Hippocampal formation (tissue), 2 donors: Measurements from ENCODE around the gene MAST4.
"Not testable (repeated sequence)": the region's sequence is repeated elsewhere in the genome, so short reads cannot be mapped to it uniquely, and the experiment has no call there.

Experiments
- DNase-seq, 2 donors: peaks; one replicate each; lab custom pipeline; 2025; lab: John Stamatoyannopoulos, UW

Gene MAST4

DNA sequence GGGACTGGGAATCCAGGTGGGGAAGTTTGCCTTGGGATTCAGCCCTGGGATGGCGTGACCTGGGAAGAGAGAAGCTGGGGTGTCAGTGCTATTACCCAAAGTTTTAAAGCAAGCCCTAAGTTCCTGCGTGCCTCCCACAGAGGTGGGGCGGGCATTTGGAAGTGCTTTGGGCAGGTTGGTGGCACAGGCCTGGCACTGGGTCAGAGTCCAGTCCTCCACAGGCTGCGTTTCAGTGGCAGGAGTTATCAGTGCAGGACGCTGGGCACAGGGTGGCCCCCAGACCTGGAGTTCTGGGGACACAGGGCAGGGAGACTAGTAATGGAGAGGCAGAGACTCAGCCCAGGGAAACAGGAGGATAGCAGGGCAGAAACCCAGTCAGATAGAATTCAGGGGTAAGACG, 147.2 kb downstream of the MAST4 start:
- no peak for DNase-seq

DNA sequence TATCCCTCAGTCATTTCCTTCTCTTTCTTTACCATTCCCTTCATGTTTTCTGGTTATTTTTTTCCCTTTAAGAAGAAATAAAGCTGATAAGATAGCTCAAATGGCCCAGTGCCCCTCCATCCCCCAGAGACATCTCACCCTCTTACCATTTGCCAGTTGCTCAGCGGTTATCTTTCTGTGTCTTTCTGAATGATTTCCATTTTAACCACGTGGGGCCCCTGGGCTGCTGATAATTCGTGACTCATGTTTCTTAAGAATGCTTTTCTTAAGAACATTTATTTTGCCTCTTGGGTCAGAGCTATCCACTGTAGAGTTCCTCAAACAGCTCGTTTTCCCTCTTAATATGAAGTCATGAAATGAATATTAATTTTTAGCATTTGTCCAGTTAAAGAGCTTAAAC, 147.8 kb downstream of the MAST4 start:
- no peak for DNase-seq

DNA sequence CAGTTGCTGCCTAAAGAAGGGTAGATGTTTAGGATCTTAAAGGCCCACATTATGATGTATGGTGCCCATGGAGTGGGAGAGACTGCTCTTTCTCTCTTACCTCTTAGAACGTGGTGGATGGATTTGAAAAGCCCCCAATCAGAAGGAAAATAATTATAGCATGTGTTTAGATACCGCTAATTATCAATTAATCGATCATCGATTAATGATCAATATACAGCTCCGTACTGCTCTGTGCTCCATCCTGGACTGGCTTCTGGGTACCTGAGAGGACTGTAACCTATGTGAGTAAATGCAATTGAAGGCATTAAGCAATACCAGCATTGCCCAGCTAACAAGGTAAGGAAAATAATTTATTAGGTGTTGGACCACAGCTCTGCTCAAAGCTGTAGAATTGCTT, 149.1 kb downstream of the MAST4 start:
- no peak for DNase-seq

DNA sequence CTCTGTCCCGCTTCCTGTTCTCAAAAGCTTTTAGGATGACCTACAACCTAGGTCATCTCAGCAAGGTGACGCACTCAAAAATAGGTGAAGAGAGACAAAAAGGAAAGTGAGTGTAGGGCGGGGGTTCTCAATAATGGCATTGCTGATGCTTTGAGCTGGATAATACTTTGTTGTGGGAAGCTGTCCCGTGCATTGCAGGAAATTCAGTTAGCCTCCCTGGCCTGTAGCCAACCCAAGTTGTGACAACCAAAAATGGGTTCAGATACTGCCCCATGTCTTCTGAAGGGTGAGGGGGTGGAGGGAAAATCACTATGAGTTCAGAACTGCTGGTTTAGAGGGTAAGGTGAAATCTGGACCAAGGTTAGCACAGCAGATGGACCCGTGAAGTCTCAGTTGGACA, 151.4 kb downstream of the MAST4 start:
- no peak for DNase-seq

DNA sequence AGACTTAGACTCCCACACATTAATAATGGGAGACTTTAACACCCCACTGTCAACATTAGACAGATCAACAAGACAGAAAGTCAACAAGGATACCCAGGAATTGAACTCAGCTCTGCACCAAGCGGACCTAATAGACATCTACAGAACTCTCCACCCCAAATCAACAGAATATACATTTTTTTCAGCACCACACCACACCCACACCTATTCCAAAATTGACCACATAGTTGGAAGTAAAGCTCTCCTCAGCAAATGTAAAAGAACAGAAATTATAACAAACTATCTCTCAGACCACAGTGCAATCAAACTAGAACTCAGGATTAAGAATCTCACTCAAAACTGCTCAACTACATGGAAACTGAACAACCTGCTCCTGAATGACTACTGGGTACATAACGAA, 156.5 kb downstream of the MAST4 start:
- DNase-seq = not testable (repeated sequence)

DNA sequence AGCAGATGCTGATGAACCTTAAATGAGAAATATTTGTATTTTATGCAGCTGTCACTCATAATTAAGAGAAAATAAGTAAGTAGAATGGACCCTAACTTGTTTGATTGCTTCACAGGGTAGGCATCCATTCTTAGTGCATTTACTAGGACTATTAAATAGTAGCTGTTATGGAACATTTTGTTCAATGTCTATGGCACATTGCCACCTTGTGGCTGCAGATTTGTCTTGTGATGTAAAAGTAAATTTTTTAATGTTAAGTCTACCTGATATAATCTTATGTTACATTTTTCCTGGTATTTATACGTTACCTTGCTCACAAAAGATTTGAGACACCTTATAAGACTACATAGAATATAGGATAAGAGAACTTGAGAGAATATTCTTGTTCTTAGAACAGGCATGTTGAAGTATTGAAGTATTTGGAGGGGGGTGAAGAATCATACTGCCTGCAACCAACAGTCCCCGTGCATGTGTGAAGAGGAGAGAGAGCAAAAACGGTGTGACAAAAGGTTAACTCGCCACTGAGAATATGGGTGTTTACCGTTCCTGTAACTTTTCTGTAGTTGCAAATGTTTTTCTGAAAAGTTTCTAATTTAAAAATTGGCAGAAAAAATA, 161.1 kb downstream of the MAST4 start:
- peak in 1 of 2 donors; percentile 45 for DNase-seq

GRCh38 chr5:66757834-66758371, 161.7 kb downstream of the MAST4 start:
- no peak for DNase-seq

DNA sequence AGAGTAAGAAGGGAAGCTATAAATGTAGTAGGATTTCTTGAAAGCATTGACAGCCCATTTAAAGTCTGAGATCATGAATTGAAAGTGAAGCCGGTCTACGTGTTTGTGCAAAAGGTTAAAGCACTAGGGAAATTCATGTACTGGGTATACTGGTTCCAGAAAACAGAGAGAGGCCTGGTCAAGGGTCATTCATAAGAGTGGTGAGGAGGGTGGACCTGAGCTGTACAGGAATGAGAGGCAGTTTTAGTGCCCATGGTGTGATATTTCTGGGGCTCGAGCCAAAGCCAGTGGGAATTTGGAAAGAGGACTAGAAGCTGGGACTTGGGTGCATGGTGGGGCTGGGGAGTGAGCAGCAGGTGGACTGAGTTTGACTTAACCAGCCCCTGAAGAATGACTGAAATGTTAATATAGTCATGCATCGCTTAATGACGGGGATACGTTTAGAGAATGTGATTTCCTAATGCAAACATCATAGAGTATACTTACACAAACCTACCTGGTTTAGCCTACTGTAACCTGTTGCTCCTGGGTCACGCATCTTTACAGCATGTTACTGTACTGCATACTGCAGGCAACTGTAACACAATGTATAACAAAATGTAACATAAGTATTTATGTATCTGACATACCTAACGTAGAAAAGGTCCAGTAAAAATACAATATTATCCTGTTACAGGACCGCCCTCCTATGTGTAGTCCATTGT, 173.0 kb downstream of the MAST4 start:
- no peak for DNase-seq

DNA sequence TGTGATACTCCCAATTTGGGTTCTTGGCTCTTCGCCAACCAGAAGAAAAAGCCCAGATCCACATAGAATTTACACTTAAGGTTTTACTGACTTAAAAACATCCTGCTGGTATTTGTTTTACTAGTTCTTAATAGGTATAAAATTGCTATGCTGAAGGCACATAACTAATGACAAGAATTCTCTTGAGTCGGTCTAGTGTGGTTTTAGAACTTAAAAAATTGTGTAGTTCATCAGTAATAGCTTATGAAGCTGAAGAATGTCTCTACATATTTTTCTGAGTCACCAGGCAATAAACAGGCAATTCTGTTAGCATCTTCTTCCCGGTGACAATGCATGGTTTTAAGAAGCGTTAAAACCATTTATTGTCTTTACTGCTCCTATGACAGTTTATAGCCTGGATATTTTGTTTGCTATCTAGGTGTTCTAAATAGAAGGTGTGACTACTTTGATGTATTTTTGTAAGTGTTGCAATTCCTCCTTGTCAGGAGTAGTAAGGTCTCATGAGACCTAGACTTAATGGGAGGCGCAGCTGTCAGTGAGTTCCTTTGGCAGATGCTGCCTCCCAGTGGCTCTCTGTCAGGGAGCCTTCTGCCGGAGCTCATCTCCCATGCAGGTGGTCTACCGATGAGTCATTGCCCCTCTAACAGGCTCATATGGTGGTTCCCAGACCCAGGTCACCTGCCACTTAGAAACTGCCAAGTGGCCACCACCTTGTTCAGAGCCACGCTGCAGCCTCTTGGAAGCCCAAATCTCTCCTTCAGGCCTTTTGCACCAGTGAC, 173.8 kb downstream of the MAST4 start:
- peak in 1 of 2 donors; percentile 11 for DNase-seq

DNA sequence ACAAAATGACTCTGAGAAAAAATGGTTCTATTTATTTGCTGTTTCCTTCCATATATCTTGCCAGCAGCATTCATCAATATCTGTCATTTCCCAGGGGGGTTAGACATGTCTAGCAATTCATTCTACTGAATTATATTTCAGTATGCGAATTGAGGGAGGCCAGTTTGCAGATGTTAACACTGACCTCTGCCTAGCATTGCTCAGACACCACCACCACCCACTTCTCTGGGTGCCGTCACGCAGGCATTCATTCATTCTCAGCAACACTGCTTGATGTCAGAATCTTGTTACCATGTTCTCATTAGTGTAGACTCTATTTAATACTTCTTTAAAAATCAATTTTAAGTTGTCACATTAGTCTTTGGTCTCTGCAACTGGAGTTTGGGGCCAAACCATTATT, 181.7 kb downstream of the MAST4 start:
- no peak for DNase-seq

GRCh38 chr5:66779528-66779927, 183.3 kb downstream of the MAST4 start:
- DNase-seq = no peak

- no peak for DNase-seq
Observed at GRCh38 chr5:66788556-66788955, 192.4 kb downstream of the MAST4 start.

DNA sequence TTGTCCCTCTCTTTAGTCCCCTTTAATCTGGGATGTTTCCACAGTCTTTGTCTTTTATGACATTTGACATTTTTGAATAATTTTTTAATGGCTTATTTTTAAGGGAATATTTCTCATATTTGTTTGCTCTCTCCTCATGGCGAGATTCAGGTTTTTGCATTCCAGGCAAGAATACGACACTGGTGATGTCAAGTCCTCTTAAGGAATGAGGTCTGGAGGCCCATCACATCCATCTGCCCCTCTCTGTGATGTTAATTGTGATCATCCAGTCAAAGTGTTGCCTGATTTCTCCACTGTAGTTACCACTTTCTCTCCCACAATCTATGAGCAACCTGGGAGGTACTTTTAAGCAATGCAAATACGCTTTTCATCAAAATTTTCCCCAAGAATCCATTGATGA, 193.2 kb downstream of the MAST4 start:
- DNase-seq = no peak

DNA sequence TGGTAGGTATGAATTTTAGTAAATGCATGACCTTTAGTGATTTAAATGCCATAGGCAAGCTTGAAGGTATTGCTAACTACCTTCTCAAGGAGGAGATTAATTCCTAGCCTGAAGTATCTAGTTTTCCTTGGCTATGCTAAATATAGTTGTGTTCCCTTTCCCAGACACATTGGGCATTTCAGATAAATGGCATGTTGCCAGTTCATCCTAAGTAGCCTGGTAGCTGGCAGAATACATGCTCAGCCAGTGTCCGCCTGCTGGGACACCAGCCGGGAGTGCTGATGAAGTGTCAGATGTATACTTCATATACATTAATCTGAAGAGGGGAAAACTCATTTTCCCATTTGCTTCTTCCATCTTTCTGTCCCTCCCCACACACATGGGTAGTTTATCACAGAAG, 196.9 kb downstream of the MAST4 start:
- no peak for DNase-seq

- no peak for DNase-seq
Observed at GRCh38 chr5:66795682-66796081, 199.5 kb downstream of the MAST4 start.

DNA sequence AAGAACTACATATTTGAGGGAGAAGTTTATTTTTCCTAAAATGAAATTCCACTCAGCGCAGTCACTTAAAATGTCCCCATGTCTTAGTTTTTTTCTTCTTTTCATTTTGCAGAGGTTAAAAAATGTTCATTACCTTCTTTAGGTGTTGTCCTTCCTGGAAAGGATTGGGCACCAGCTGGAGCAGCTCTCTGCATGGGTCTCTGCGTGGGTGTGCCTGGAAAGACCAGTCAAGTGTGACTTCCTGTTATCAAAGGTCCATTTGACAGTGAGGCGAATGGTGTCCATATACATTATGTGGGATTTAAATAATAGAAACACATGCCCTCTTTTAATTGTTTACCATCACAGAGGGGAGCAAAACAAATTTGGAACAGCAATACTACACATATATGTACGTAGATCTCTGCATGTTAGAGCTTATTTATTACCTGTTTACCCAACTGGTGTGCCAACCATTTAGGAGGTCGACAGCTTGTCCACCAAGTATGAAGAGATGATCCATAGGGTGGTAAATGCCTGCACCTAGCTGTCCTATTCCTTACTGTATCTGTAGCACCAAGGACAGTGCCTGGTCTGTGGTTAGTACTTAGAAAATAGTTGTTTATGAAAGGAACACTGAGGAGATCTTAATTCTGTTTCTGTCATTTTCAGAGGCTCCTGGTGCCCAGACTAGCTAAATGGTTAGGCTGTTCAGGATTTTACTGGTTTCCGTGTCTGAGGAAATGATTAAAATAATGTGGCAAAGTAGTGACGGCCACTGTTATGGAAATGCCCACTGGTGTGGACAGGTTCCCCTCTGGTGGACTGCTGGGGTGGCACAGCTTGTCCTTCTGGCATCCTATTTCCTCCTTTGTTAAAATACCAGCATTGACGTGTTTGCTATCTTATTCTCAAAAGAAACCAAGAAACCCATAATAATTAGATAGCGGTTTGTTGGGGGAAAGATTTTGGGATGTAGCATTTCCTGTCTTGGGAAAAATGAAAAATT, 200.4 kb downstream of the MAST4 start:
- no peak for DNase-seq

DNA sequence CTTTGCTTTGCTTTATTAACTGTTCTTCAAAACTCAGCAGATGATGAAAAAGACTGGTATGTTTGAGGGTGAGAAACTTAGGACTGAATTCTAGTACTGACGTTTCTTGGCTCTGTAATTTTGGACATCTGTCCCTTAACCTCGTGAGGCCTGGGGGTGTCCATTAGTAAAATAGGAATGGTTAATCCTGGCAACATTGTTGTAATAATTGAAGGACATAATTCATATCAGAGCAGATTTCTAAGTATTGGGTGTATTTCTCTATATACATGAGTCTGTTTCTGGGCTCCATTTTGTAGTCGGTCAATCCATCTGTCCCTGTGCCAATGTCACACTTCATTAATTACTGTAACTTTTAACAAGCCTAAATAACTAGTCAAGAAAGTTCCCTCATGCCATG, 206.7 kb downstream of the MAST4 start:
- no peak for DNase-seq

- no peak for DNase-seq
Observed at GRCh38 chr5:66805514-66806430, 209.6 kb downstream of the MAST4 start.

DNA sequence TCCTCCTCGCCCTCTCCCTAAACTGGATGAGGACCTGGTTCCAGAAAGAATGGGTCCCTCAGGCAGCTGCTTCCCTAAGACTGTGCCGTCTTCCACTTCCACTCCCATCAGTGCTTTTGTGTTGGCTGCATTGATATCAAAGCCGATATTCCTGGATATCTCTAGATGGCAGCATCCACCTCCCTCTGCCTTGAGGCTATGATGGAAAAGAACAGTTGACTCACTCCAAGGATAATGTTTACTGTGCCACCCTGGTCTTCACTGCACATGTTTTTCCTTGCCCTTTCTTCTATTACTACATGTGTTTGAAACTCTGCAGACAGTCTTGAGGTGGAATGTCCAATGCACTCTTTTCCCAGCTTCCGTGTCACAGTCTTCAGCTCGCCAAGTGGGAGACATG, 211.6 kb downstream of the MAST4 start:
- DNase-seq = peak in 1 of 2 donors; percentile 83

- DNase-seq = no peak
Observed at GRCh38 chr5:66808663-66809062, 212.5 kb downstream of the MAST4 start.

DNA sequence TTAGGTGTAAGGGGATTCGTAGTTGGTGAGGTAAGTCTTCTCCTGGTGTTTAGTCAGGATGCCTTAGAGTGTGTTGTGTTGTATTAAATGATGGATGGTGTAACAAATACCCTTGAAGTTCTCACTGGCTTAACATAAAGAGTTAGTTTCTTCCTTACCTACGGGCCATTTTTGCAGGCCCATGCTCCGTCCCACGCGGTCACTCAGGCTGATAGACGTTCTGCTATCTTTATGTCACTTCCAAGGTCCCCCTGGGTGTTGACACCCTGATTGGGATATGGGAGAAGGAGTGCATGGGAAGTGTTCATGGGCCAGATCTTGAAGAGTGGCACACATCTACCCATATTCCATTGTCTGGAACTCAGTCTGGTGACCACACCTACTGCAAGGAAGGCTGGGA, 214.0 kb downstream of the MAST4 start:
- DNase-seq = no peak
